Right lobe of liver (tissue), 4 donors: ENCODE results near the gene KDM1A.

Experiments
- CTCF ChIP-seq, 4 donors: fragments of 200-600 bp in 3 of 4; fragments of 450-650 bp in 1 of 4; IDR thresholded peaks; one replicate each; pipeline versions ENCODE4 v1.5.1 to v1.8.0; 2016 to 2022; ENCODE audit warnings: antibody characterized with exemption in 4 of 4, mild to moderate bottlenecking in 2 of 4
- POLR2A ChIP-seq: fragments of 450-650 bp; IDR thresholded peaks from one replicate; pipeline ENCODE4 v1.6.1; 2017; ENCODE audit warnings: antibody characterized with exemption, mild to moderate bottlenecking
- donor health status: DM: no; HTN: no; CAD: no.
- donor health status: DM: no; HTN: no; CAD: no.
- donor health status: DM: no; HTN: yes; CAD: no.

- TF ChIP-seq CTCF (IDR thresholded peaks at IDR 0.05) (no peak), POLR2A (no peak)
Measured at GRCh38 chr1:23100074-23100748, 80.9 kb downstream of the KDM1A start.
